GM19324 (cell line): Measurements from ENCODE around the gene DNPH1.

ENCODE experiments used
- ATAC-seq: cut with Tn5 transposase; IDR thresholded peaks from one replicate; pipeline ENCODE4 v1.9.1; 2021; ENCODE audit warnings: mild to moderate bottlenecking, moderate library complexity; ENCODE audit not compliant: unreplicated experiment, low FRiP score

The DNPH1 gene

DNA sequence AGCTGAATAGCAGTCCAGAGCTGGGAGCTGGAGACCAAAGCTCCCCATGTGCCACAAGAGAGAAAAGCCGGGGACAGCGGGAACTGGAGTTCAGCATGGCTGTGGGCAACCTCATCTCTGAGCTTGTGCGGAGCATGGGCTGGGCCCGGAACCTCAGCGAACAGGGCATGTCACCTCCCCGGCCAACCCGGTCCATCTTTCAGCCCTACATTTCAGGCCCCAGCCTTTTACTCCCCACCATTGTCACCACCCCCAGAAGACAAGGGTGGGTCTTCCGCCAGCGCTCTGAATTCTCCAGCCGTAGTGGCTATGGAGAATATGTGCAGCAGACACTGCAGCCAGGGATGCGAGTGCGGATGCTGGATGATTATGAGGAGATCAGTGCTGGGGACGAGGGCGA lies 43.3 kb downstream of the DNPH1 start:
- ATAC-seq, result no peak

DNA sequence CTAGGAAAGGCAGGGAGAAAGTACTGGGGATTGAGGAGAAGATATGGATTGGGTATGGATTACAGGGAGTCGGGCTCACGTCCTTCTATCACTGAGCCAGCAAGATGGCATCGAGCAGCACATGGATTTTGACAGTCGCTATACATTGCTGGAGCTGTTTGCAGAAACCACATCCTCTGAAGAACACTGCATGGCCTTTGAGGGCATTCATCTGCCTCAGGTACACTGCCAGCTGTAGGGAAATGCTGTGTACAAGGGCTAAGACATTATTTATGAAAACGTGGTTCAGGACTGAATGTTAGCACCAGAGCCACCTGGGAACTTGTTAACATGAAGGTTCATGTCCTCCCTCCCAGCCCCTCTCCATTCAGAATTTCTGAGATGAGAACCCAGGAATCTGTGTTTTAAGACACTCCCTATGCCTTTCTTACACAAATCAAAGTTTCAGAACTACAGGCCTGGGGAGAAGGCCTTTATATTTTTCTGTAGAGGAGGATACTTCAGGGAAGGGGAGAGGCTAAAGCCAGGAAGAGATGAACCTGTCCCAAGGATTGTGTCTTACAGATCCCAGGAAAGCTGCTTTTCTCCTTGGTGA lies 43.8 kb downstream of the DNPH1 start:
- ATAC-seq, result no peak

DNA sequence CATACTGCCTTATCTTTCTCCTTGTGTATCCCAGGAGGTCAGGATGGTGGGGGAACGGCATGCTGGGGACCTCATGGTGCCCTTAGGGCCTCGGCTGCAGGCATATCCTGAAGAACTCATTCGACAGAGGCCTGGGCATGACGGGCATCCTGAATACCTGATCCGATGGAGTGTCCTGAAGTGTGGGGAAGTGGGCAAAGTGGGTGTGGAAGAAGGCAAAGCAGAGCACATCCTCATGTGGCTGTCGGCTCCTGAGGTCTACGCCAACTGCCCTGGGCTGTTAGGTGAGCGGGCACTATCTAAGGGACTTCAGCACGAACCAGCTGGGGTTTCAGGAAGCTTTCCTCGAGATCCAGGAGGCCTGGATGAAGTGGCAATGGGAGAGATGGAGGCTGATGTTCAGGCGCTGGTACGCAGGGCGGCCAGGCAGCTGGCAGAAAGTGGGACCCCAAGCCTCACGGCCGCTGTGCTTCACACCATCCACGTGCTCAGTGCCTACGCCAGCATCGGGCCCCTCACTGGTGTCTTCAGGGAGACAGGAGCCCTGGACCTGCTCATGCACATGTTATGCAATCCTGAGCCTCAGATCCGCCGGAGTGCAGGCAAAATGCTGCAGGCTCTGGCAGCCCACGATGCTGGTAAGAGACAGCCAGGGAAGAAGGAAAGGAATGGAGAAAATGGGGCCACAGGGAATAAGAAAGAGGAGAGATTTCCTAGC lies 44.9 kb downstream of the DNPH1 start:
- ATAC-seq, result no peak

DNA sequence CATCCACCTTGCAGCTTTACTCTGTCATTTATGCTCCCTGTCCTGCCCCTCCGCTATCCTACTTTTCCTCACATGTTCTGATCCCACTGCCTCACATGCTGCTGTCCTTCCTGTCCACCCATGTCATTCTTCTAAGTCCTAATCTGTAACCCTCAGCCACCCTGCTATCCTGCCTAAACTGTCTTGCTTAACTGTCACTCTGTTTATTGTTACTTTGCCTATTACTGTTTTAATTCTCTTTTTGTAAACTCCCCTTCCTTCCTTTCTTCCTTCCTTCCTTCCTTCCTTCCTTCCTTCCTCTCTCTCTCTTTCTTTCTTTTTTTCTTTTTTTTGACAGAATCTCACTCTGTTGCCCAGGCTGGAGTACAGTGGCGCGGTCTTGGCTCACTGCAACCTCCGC lies 45.8 kb downstream of the DNPH1 start:
- no peak for ATAC-seq

DNA sequence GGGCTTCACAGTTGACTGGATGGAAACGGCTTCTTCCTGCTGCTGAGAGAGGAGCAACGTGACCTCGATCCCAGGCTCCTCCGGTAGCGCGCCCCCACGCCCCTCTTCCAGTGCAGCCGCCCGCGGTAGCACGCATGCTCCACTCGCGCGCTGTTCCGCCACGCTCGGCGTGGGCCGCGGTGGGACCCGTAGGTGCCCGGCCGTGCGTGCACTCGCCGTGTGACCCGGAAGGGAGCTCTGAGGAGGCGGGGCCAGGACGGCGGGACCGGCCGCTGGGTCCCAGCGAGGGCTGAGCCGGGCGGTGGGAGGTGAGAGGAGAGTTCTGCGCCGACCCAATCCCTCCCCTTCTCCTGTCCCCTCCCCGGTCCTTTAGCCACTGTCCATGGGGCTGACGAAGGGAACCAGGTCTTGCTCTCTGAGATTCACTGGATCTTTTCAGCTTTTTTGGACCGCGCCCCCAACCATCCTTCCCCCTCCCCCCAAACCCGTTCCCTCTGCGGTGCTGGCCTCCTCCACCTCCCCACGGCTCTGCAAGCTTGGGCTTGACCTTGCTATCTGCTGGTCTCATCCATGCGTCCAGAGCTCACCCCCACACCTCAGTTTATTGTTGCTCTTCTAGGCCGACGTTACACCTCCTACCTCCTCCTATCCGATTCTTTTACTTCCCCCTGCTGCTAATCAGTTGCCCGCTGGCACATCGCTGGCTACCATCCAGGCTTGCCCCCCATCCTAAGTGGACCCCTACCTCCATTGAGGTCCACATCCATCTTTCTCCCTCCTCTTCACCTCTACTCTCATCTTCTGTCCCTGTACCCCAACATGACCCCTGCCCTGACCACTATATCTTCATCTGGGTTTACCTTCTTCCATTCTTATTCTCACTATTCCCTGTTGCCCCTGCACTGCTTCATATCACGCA lies 47.1 kb downstream of the DNPH1 start, which contains the start of gene CUL9:
CUL9 (plus strand) TSS at position 255 of the 919 bp plus-strand sequence. CDS start 2,115 bp downstream, outside the sequence.
- peak; percentile 87 for ATAC-seq

DNA sequence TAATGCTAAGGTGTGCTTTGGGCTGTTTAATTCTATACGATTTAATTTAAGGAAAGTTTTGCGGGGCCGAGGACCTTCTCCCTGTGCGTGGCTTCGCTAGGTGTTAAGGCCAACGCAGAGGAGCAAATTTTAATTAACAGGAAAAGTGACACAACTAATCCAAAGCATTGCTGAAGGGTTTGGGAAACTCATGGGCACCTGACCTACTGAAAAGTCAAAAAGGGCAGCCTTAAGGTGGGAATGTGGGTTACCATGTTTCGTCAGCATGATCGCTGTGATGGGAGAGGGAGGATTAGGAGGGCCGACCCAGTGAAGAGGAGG lies 47.7 kb downstream of the DNPH1 start:
- no peak for ATAC-seq

DNA sequence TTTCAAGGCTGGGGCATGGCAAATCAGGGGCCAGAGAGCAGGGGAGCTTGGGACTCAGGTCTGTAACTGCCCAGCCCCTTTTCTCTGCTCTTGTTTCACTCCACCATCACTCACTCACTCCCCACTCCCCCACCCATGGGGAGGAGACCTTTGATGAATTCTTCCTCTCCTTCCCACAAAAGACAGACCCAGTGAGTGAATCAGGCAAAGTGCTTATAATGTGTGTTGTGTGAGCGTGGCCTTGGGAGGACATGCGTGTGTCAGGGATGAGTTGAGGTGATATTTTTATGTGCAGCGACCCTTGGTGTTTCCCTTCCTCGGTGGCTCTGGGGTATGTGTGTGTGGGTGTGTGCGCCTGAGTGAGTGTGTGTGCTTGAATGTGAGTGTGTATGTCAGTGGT lies 48.3 kb downstream of the DNPH1 start:
- ATAC-seq, result no peak

DNA sequence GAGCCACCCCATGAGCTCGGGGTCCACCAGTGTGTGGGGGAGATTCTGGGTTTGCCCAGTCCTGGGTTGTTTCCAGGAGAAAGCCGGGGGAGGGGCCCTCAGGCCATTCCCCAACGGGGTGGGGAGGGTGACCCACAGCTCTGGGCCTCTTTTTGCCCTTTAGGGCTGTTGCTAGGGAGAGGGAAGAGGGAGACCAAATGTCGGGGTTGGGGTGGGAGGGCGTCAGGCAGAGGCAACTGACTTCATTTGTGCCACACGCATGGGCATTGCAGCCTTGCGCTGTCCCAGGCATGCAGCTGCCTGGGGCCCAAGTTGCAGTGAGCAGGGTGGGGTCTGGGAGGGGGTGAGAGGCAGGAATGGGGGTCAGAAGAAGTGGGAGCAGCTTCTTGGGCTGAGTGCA lies 49.2 kb downstream of the DNPH1 start:
- no peak for ATAC-seq

DNA sequence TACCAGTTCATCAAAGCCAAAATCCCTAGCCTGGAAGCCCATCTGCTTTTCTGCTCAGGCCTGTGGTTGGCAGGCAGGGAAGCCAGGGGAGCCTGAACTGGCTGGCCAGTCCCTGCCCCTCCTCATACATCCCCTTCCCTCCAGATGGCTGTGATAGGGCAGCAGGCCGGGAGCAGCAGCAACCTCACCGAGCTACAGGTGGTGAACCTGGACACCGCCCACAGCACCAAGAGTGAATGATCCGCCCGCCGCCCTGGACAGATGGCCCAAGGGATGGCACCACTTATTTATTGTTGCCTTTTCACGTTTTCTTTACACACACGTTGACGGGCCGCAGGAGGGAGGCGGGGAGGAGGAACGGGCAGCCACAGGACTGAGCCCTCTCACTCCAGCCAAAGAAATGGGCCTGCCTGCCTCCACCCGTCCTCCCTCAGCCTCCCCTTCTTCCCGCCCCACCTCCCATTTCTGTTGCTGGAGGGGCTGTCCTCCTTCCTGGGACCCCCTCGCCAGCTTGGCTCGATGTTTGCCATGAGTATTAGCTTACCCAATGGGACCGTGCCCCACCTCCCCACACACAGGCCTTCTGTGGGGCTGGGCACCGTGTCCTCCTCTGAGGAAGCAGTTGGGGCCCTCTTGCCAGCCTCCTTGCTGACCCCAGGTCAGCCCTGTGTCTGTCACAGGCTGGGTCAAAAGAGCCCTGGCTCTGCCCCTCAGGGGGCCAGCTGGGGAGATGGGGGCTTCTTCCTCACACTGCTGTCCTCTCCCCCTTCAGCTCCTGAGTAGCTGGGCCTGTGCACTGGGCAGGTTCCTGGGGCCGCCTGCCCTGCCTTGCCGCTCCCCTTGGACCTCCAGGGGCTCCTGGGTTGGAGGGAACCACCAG lies 50.1 kb downstream of the DNPH1 start:
- ATAC-seq, result no peak

DNA sequence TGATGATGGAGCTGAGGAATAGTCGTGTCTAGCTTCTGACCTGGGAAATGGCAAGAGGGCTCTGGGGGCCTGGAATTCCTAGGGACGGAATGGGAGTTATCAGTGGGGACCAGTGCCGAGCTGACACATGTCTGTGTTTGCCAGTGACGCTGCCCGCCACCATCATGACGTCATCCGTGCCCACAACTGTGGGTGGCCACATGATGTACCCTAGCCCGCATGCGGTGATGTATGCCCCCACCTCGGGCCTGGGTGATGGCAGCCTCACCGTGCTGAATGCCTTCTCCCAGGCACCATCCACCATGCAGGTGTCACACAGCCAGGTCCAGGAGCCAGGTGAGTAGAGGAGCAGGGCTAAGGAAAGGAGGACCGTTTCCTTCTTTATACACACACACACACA lies 51.1 kb downstream of the DNPH1 start:
- ATAC-seq, result no peak

DNA sequence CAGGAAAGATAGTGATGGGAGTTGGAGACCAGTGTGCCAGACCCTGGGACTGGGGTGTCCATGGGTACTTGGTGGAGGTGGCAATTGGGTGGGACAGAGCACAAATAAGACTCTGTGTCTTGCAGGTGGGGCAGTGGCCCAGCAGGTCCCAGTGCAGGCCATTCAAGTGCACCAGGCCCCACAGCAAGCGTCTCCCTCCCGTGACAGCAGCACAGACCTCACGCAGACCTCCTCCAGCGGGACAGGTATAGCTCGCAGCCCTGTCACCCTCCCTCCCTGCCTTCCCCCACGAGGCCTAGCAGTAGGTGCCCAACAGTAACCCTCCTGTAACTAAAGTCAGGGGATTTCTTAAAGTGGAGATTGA lies 52.9 kb downstream of the DNPH1 start:
- ATAC-seq, result no peak

DNA sequence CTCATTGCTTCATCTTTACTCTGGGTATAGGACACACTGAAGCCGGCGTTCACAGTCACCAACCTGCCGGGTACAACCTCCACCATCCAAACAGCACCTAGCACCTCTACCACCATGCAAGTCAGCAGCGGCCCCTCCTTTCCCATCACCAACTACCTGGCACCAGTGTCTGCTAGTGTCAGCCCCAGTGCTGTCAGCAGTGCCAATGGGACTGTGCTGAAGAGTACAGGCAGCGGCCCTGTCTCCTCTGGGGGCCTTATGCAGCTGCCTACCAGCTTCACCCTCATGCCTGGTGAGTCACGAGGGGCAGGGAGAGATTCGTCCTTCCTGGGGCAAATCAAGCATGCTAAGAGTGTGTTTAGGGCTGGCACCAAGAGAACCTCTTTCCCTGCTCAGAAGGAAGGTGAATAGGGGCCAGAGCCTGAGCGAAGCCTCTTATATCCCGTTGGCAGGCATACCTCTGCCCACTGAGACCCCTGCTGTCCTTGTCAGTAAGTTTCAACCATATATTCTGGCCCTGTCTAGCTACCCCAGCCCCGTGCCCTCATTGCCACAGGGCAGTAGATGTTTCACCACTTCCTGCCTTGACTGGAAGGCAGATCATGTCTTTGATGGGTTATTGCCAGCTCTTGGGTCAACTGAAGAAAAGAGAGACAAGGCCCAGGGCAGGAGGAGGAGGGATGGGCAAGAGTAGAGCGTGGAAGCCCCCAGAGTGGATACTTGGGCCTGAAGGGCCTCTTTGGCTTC lies 53.4 kb downstream of the DNPH1 start:
- ATAC-seq, result no peak
